ENCODE data around the gene TPRA1.

DNA sequence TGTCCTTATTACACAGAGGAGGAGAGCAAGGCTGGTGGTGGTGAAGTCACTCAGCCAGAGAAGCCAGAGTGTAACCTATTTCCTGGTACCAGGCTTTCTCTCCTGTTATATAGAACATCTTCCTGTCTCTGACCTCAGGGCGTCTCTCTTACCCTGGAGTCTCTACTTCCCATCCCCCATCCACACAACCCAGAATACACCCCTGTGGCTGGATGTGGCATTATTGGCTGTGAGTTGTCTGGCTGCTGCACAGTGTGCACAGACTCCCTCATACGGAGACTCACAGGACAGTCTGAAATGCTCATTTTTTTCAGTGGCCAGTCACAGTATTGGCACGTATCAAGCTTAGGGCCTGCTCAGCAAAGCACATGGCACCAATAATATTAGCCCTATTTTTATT is 47.0 kb upstream of the TPRA1 start:
- no peak for TF ChIP-seq RAD21 (conservative IDR thresholded peaks at IDR 0.05 in 1 of 2, IDR thresholded peaks at IDR 0.05 in 1 of 2)
- TF ChIP-seq, protein P1, sequence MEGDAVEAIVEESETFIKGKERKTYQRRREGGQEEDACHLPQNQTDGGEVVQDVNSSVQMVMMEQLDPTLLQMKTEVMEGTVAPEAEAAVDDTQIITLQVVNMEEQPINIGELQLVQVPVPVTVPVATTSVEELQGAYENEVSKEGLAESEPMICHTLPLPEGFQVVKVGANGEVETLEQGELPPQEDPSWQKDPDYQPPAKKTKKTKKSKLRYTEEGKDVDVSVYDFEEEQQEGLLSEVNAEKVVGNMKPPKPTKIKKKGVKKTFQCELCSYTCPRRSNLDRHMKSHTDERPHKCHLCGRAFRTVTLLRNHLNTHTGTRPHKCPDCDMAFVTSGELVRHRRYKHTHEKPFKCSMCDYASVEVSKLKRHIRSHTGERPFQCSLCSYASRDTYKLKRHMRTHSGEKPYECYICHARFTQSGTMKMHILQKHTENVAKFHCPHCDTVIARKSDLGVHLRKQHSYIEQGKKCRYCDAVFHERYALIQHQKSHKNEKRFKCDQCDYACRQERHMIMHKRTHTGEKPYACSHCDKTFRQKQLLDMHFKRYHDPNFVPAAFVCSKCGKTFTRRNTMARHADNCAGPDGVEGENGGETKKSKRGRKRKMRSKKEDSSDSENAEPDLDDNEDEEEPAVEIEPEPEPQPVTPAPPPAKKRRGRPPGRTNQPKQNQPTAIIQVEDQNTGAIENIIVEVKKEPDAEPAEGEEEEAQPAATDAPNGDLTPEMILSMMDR (IDR thresholded peaks at IDR 0.05), result no peak
- no peak for TF ChIP-seq JUNB (IDR thresholded peaks at IDR 0.05)
- no peak for TF ChIP-seq ZSCAN20 (CRISPR knock-in tag; IDR thresholded peaks at IDR 0.05)
- no peak for TF ChIP-seq POLR2A (IDR thresholded peaks at IDR 0.05; ENCODE audit: low read length)
- TF ChIP-seq ZC3H11A (IDR thresholded peaks at IDR 0.05), result no peak
- TF ChIP-seq, protein P2, sequence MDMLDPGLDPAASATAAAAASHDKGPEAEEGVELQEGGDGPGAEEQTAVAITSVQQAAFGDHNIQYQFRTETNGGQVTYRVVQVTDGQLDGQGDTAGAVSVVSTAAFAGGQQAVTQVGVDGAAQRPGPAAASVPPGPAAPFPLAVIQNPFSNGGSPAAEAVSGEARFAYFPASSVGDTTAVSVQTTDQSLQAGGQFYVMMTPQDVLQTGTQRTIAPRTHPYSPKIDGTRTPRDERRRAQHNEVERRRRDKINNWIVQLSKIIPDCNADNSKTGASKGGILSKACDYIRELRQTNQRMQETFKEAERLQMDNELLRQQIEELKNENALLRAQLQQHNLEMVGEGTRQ (IDR thresholded peaks at IDR 0.05), result no peak
- no peak for TF ChIP-seq MAFK (IDR thresholded peaks at IDR 0.05; ENCODE audit: partially characterized antibody)
- TF ChIP-seq PHF8 (IDR thresholded peaks at IDR 0.05; ENCODE audit: borderline replicate concordance, low read depth), result no peak
- no peak for TF ChIP-seq HOXB13 (CRISPR knock-in tag; IDR thresholded peaks at IDR 0.05; ENCODE audit: low read depth)
- no peak for TF ChIP-seq BHLHE40 (IDR thresholded peaks at IDR 0.05; ENCODE audit: low read depth, low read length)

Measured in A549 (cell line).